Osteocyte (in vitro differentiated cells): ENCODE results near the gene DENND6B. TPM values are rescaled to one million over a fixed set of nuclear protein-coding genes. Genes with fewer than 3 reads are reported as not detected.

ENCODE experiments used
- DNase-seq: peaks from one replicate; pipeline ENCODE4 v3.0.0; 2021; ENCODE audit warnings: mixed read lengths; ENCODE audit not compliant: unreplicated experiment; ENCODE audit errors: extremely low spot score
- H3K27ac Mint-ChIP-seq: one replicate; pipeline ENCODE4 v1.8.0; 2021; ENCODE audit warnings: mild to moderate bottlenecking, mixed read lengths; ENCODE audit not compliant: unreplicated experiment
- H3K27me3 Mint-ChIP-seq: one replicate; pipeline ENCODE4 v1.8.0; 2021; ENCODE audit warnings: mixed read lengths; ENCODE audit not compliant: unreplicated experiment
- H3K36me3 Mint-ChIP-seq: one replicate; pipeline ENCODE4 v1.8.0; 2021; ENCODE audit warnings: mixed read lengths; ENCODE audit not compliant: unreplicated experiment
- H3K4me1 Mint-ChIP-seq: one replicate; pipeline ENCODE4 v1.8.0; 2021; ENCODE audit warnings: mixed read lengths; ENCODE audit not compliant: unreplicated experiment
- H3K4me3 Mint-ChIP-seq: one replicate; pipeline ENCODE4 v1.8.0; 2021; ENCODE audit warnings: mild to moderate bottlenecking, moderate library complexity, mixed read lengths; ENCODE audit not compliant: unreplicated experiment
- H3K9me3 Mint-ChIP-seq: one replicate; pipeline ENCODE4 v1.8.0; 2021; ENCODE audit warnings: mixed read lengths; ENCODE audit not compliant: unreplicated experiment
- CTCF ChIP-seq: fragments of 200-600 bp; sonication (generic); IDR thresholded peaks from 2 replicates; pipeline ENCODE4 v1.5.0; 2021; ENCODE audit warnings: antibody characterized with exemption, mild to moderate bottlenecking, moderate library complexity
- total RNA-seq: library from RNA; stranded (reverse); gene quantifications from 2 replicates; pipeline ENCODE4 v1.2.1, GENCODE V29; 2021

The DENND6B gene
- total RNA-seq, 1 donor from 2014 or later: 10.8 TPM

DNA sequence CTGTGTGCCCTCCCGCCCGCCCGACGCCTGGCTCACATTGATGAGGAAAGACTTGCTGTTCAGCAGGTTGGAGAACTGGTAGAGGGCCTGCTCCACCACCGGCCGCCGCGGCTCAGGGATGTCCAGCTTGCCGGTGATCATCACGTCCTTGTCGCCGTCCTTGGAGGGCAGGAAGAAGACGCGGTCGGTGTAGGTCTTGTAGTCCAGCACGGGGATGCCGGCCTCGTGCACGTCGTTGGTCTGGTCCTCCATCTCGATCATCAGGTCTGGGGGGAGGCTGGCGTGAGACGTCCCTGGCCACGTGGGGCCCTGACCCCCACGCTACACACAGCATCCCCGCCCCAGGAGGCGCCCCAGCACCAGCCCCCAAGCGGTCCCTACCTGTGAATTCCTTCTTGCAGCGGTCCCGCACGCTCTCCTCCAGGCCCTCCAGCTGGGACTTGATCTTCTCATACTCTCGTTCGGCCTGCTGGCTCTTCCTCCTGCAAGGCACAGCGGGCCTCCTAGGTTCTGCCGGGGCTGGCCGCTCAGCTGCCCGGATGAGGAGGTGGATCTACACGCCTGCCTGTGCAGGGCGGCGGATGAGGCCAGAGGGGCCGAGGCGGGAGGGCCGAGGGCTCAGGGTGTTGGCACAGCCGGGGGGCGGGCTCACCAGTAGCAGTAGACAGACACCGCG is 46.0 kb downstream of the DENND6B start:
- no peaks in the 10 kb centered on the region for H3K27me3 Mint-ChIP-seq
- DNase-seq: no peak
- peaks cover 13% of the 10 kb centered on the region for H3K36me3 Mint-ChIP-seq
- peaks cover 3% of the 10 kb centered on the region for H3K4me1 Mint-ChIP-seq
- H3K27ac Mint-ChIP-seq: no peak overlapping the region
- TF ChIP-seq CTCF: no peak
- H3K9me3 Mint-ChIP-seq: no peaks in the 10 kb centered on the region
- no peak overlapping the region for H3K4me3 Mint-ChIP-seq

- Mint-ChIP-seq H3K27ac (no peak overlapping the region), H3K4me3 (no peak overlapping the region), H3K36me3 (peaks cover 14% of the 10 kb centered on the region), H3K4me1 (peaks cover 3% of the 10 kb centered on the region), H3K9me3 (no peaks in the 10 kb centered on the region), H3K27me3 (no peaks in the 10 kb centered on the region)
- DNase-seq: no peak
- TF ChIP-seq CTCF: no peak
Measured at GRCh38 chr22:50280022-50280707, 46.6 kb downstream of the DENND6B start.

GRCh38 chr22:50278956-50279619 is 47.7 kb downstream of the DENND6B start:
- DNase-seq: no peak
- peaks cover 7% of the 10 kb centered on the region for H3K4me1 Mint-ChIP-seq
- H3K9me3 Mint-ChIP-seq: no peaks in the 10 kb centered on the region
- TF ChIP-seq CTCF: no peak
- no peak overlapping the region for H3K27ac Mint-ChIP-seq
- H3K27me3 Mint-ChIP-seq: no peaks in the 10 kb centered on the region
- no peak overlapping the region for H3K4me3 Mint-ChIP-seq
- peaks cover 20% of the 10 kb centered on the region for H3K36me3 Mint-ChIP-seq

DNA sequence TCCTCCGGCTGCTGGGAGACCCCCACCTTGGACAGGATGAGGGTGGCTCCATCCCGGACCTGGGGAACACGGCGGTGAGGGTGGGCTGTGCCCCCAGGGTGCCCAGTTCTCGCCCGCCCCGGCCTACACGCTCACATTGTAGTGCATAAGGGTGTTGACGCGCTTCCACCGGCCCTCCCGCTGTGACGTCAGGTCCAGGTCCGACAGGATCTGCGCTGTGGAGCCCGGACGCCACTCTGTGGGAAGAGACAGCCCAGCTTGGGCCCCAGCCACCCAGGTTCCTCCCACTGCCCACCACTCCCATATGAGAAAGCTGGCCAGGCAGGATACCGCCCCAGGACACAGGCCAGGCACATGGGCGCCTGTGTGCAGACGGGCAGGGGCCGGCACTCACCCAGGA is 48.4 kb downstream of the DENND6B start:
- Mint-ChIP-seq H3K27ac (no peak overlapping the region), H3K9me3 (no peaks in the 10 kb centered on the region), H3K27me3 (no peaks in the 10 kb centered on the region), H3K4me1 (peaks cover 7% of the 10 kb centered on the region), H3K4me3 (no peak overlapping the region), H3K36me3 (peaks cover 23% of the 10 kb centered on the region)
- TF ChIP-seq CTCF: no peak
- DNase-seq: no peak

DNA sequence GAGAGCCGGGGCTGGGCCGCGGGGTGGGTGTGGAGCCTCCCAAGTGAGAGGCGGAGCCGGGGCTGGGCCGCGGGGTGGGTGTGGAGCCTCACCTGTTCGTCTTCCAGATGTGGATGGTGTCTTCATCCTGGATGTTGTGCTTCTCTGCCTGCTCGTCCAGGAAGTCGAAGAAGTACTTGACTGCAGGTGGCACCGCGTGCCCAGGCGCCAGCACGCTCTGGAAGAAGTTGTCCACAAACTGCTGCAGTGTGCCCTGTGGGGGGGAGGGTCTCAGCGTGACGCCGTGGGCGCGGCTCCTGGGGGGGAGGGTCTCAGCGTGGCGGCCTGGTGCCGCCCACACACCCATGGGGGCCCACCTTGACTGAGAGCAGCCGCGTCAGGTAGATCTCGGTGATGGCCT is 49.1 kb downstream of the DENND6B start:
- peaks cover 7% of the 10 kb centered on the region for H3K4me1 Mint-ChIP-seq
- TF ChIP-seq CTCF: no peak

More for the DNA sequence above, 49.1 kb downstream of the DENND6B start:
- no peak for DNase-seq
- H3K27ac Mint-ChIP-seq: no peak overlapping the region
- H3K4me3 Mint-ChIP-seq: no peak overlapping the region
- H3K9me3 Mint-ChIP-seq: no peaks in the 10 kb centered on the region
- H3K27me3 Mint-ChIP-seq: no peaks in the 10 kb centered on the region
- peaks cover 23% of the 10 kb centered on the region for H3K36me3 Mint-ChIP-seq
